Lung (tissue), 12 donors: ENCODE measurements around the gene CGNL1. TPM values are rescaled to one million over a fixed set of nuclear protein-coding genes. Genes with fewer than 3 reads are reported as not detected.

Experiments
- ATAC-seq: fragments of 200-7000 bp; cut with Tn5 transposase; one replicate; pipeline ENCODE4 v1.9.1; 2020; ENCODE audit warnings: moderate number of reproducible peaks; ENCODE audit not compliant: insufficient read depth, low FRiP score
- DNase-seq, 3 donors: peaks; one replicate each; pipeline ENCODE4 v3.0.0-alpha.2; 2013 to 2017
- H3K27ac ChIP-seq, 2 donors: one replicate each; pipeline ENCODE4 v1.5.1; 2013; ENCODE audit warnings: mild to moderate bottlenecking in 2 of 2, moderate library complexity in 2 of 2, control low read depth in 1 of 2, inconsistent platforms in 1 of 2, low read depth in 1 of 2, low read length in 1 of 2
- H3K27me3 ChIP-seq, 3 donors: one replicate each; pipeline ENCODE4 v1.5.1; 2013; ENCODE audit warnings: low read length in 2 of 3; ENCODE audit not compliant: control insufficient read depth in 3 of 3, insufficient read depth in 3 of 3
- H3K36me3 ChIP-seq, 4 donors: one replicate each; pipeline ENCODE4 v1.5.1; 2013; ENCODE audit warnings: low read length in 4 of 4, mild to moderate bottlenecking in 1 of 4, moderate library complexity in 1 of 4; ENCODE audit not compliant: control insufficient read depth in 4 of 4, insufficient read depth in 4 of 4
- H3K4me1 ChIP-seq, 5 donors: one replicate each; pipeline ENCODE4 v1.5.1; 2013; ENCODE audit warnings: low read length in 5 of 5, mild to moderate bottlenecking in 2 of 5, moderate library complexity in 1 of 5; ENCODE audit not compliant: control insufficient read depth in 5 of 5, insufficient read depth in 5 of 5
- H3K4me3 ChIP-seq: one replicate; pipeline ENCODE4 v1.5.1; 2013; ENCODE audit warnings: mild to moderate bottlenecking, control low read depth, moderate library complexity
- H3K9ac ChIP-seq, 2 donors: one replicate each; pipeline ENCODE4 v1.5.1; 2013; ENCODE audit warnings: low read length in 2 of 2, control low read depth in 1 of 2; ENCODE audit not compliant: insufficient read depth in 1 of 2
- H3K9me3 ChIP-seq, 4 donors: one replicate each; pipeline ENCODE4 v1.5.1; 2013; ENCODE audit warnings: low read length in 3 of 4, mild to moderate bottlenecking in 1 of 4, moderate library complexity in 1 of 4; ENCODE audit not compliant: control insufficient read depth in 4 of 4, insufficient read depth in 3 of 4
- CTCF ChIP-seq: IDR thresholded peaks from 2 replicates; pipeline ENCODE4 v1.5.1; 2012; ENCODE audit warnings: mild to moderate bottlenecking; ENCODE audit errors: control extremely low read depth, extremely low read depth
- WGBS, 2 donors: extraction: QIAGEN DNeasy Blood & Tissue Kit; methylation state at CpG; one replicate each; pipeline ENCODE4 v1.1.7; 2013; 5-methylcytosine and 5-hydroxymethylcytosine counted together
- polyA plus RNA-seq, 2 donors: library from polyadenylated mRNA; stranded (reverse); fragments of 200-250 nt; gene quantifications; one replicate each; pipeline ENCODE4 v1.2.1, GENCODE V29; 2013
- total RNA-seq, 2 donors: library from RNA; depleted of rRNA in 1 of 2; stranded (reverse); fragments of >200 nt in 1 of 2; gene quantifications; one replicate each; pipeline ENCODE4 v1.2.1, GENCODE V29; 2014 to 2021
- donor health status: control.
- donor health status: control.
- donor health status: Bipolar disorder and iron deficiency.
- donor health status: healthy.
- donor health status: DM: yes; HTN: yes; CAD: no.

Gene CGNL1
- total and polyA plus RNA-seq, 4 donors, result 9.0 to 42.5 (median 22.9) TPM

DNA sequence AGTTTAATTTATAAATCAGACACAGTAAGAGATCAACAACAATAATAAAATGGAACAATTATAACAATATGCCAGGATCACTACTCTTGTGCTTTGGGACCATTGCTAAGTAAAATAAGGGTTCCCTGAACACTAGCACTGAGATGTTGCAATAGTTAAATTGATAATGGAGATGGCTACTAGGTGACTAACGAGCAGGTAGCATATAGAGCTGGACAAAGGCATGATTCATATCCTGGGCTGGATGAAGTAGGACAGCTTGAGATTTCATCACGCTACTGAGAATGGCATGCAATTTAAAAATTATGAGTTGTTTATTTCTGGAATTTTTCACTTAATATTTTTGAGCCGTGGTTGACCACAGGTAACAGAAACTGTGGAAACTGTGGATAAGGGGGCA is 194.7 kb downstream of the CGNL1 start:
- Histone ChIP-seq H3K36me3 (no peaks in the 10 kb centered on the region), H3K4me1 (peaks cover 0 to 18% (median 6%) of the 10 kb centered on the region in 5 donors), H3K27me3 (no peaks in the 10 kb centered on the region), H3K27ac (no peak overlapping the region), H3K9me3 (no peaks in the 10 kb centered on the region), H3K4me3 (no peak overlapping the region), H3K9ac (no peak overlapping the region)
- no peak for TF ChIP-seq CTCF
- WGBS, 2 donors, result 76 to 93% methylated on average over 3 of the region's 3 CpGs
- no peak for ATAC-seq
- DNase-seq, result no peak

GRCh38 chr15:57571725-57572124 is 195.4 kb downstream of the CGNL1 start:
- TF ChIP-seq CTCF, result no peak
- H3K4me3 ChIP-seq, result no peak overlapping the region
- no peak for ATAC-seq
- no peak overlapping the region for H3K9ac ChIP-seq
- no peaks in the 10 kb centered on the region for H3K36me3 ChIP-seq
- peaks cover 0 to 18% (median 5%) of the 10 kb centered on the region in 5 donors for H3K4me1 ChIP-seq
- DNase-seq, result no peak
- H3K27me3 ChIP-seq, result no peaks in the 10 kb centered on the region
- no peaks in the 10 kb centered on the region for H3K9me3 ChIP-seq
- H3K27ac ChIP-seq, result no peak overlapping the region
- WGBS, 2 donors, result 94 to 96% methylated on average over 7 of the region's 7 CpGs

DNA sequence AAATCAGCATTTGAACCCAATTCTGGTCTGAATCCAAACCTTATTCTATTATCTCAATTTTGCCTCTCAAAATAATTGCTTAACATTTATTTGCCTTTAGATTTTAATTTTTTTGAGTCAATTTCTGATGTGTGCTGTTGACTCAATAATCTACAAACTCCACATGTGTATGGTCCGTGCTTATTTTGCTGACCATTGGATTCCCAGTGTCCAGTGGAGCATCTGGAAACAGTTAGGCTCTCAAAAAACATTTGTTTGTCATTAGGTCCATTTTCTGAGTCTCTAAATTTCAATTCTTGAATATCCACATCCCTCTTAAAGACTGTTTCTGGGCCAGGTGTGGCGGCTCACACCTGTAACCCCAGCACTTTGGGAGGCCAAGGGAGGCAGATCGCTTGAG is 196.2 kb downstream of the CGNL1 start:
- no peak for ATAC-seq
- TF ChIP-seq CTCF, result no peak

DNA sequence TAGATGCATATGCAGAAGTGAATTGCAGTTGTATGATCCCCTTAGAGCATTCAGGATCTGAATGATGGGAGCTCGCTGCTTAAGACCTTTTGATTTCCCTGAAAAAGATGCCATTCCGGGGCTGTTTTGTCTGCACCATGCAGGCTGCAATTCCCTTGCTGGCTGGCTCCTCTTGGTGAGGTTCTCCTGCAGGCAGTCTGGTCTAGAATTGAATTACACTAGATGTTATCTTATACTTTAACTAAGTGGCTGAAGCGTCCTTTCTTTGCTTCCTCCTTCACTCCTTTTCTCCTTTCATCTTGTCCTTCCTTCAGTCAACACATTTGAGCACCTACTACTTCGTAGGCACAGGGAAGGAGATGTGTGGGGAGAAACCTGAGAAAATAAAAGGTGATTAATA is 196.8 kb downstream of the CGNL1 start:
- H3K27ac ChIP-seq, result no peak overlapping the region
- H3K36me3 ChIP-seq, result no peaks in the 10 kb centered on the region
- no peak for TF ChIP-seq CTCF
- DNase-seq (no peak), ATAC-seq (no peak)
- no peaks in the 10 kb centered on the region for H3K27me3 ChIP-seq
- H3K4me1 ChIP-seq, result peaks cover 0 to 18% (median 1%) of the 10 kb centered on the region in 5 donors
- H3K4me3 ChIP-seq, result no peak overlapping the region
- no peak overlapping the region for H3K9ac ChIP-seq
- WGBS, 2 donors, result 84 to 89% methylated on average over 4 of the region's 4 CpGs
- no peaks in the 10 kb centered on the region for H3K9me3 ChIP-seq

More for the DNA sequence above, 196.2 kb downstream of the CGNL1 start:
- H3K36me3 ChIP-seq, result no peaks in the 10 kb centered on the region
- no peak overlapping the region for H3K9ac ChIP-seq
- no peaks in the 10 kb centered on the region for H3K27me3 ChIP-seq
- DNase-seq, result no peak
- peaks cover 0 to 18% (median 1%) of the 10 kb centered on the region in 5 donors for H3K4me1 ChIP-seq
- no peaks in the 10 kb centered on the region for H3K9me3 ChIP-seq
- 91 to 99% methylated on average over 3 of the region's 3 CpGs for WGBS, 2 donors
- no peak overlapping the region for H3K4me3 ChIP-seq
- H3K27ac ChIP-seq, result no peak overlapping the region
